Measurements from ENCODE around the gene AGER. TPM values are rescaled to one million over a fixed set of nuclear protein-coding genes. Genes with fewer than 3 reads are reported as not detected.

AGER gene
- total RNA-seq, 2 donors from 2014 or later: 3.0 to 4.9 TPM

DNA sequence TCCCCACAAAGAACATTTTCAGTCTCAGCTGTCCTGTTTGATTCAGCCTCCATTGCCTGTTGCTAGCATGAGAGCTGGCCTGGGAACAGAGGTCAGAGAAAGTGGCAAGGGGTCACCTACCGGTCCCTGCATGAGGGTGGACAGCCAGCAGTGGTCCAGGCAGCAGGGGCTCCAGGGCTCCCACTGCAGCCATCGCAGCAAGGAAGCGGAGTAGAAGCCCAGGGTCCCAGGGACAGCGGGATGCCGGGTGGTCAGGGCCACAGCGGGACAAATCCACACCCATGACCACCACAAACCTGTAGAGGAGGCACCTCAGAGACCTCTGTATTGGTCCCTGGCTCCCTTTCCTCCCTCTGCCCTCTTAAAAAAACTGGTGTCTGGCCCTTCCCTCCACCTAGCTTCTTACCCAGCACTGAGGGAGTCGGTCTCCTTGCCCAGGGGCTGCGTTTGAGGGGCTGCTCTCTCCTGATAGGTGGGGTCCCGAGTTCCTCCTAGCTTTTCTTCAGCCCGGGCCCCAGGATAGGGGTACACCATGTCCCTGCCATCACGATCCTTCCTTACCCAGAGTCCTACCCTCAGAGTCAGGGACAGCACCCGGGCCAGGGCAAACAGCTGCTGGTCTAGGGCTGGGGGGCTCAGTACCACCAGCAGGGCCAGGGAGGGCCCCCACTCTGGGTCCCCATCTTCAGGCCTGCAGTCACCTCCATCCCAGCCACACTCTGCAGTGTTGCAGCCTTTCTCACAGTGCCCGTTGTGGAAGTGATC lies 16.8 kb upstream of the AGER start:
- WGBS, 2 donors: 62 to 70% methylated on average over 12 to 13 of the region's 13 CpGs
- H3K36me3 ChIP-seq (replicated peaks in 1 of 2; ENCODE audit: insufficient read depth in 1 of 2, low read depth in 2 of 2): no peaks in the 10 kb centered on the region
- no peak for DNase-seq

GRCh38 chr6:32198866-32199265 lies 14.8 kb upstream of the AGER start:
- no peak for TF ChIP-seq POLR2A (IDR thresholded peaks at IDR 0.05)
- TF ChIP-seq, protein P1, sequence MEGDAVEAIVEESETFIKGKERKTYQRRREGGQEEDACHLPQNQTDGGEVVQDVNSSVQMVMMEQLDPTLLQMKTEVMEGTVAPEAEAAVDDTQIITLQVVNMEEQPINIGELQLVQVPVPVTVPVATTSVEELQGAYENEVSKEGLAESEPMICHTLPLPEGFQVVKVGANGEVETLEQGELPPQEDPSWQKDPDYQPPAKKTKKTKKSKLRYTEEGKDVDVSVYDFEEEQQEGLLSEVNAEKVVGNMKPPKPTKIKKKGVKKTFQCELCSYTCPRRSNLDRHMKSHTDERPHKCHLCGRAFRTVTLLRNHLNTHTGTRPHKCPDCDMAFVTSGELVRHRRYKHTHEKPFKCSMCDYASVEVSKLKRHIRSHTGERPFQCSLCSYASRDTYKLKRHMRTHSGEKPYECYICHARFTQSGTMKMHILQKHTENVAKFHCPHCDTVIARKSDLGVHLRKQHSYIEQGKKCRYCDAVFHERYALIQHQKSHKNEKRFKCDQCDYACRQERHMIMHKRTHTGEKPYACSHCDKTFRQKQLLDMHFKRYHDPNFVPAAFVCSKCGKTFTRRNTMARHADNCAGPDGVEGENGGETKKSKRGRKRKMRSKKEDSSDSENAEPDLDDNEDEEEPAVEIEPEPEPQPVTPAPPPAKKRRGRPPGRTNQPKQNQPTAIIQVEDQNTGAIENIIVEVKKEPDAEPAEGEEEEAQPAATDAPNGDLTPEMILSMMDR (IDR thresholded peaks at IDR 0.05): no peak
- no peak overlapping the region for H3K4me3 ChIP-seq
- no peaks in the 10 kb centered on the region for H3K27me3 ChIP-seq
- no peaks in the 10 kb centered on the region for H3K9me3 ChIP-seq
- ATAC-seq: no peak
- no peak overlapping the region for H3K27ac ChIP-seq
- no peak for DNase-seq
- intact Hi-C loops (cut with DNase I): no loop called here
- H3K4me1 ChIP-seq: peaks cover 20% of the 10 kb centered on the region
- WGBS, 2 donors: 68 to 79% methylated on average over 13 to 17 of the region's 17 CpGs
- H3K36me3 ChIP-seq (replicated peaks in 1 of 2; ENCODE audit: insufficient read depth in 1 of 2, low read depth in 2 of 2): no peaks in the 10 kb centered on the region

More for the DNA sequence above, 16.8 kb upstream of the AGER start:
- peaks cover 11% of the 10 kb centered on the region for H3K4me1 ChIP-seq
- intact Hi-C loops (cut with DNase I): no loop called here
- ATAC-seq: no peak
- H3K27ac ChIP-seq: no peak overlapping the region
- H3K4me3 ChIP-seq: no peak overlapping the region
- no peaks in the 10 kb centered on the region for H3K27me3 ChIP-seq
- TF ChIP-seq POLR2A (IDR thresholded peaks at IDR 0.05): no peak
- TF ChIP-seq, protein P1 (IDR thresholded peaks at IDR 0.05): no peak
- no peaks in the 10 kb centered on the region for H3K9me3 ChIP-seq

GRCh38 chr6:32198345-32198696 lies 14.3 kb upstream of the AGER start:
- WGBS, 2 donors: 59 to 60% methylated on average over 3 of the region's 3 CpGs
- no peak overlapping the region for H3K27ac ChIP-seq
- H3K27me3 ChIP-seq: no peaks in the 10 kb centered on the region
- TF ChIP-seq, protein P1 (IDR thresholded peaks at IDR 0.05): no peak
- TF ChIP-seq POLR2A (IDR thresholded peaks at IDR 0.05): no peak
- DNase-seq (no peak), ATAC-seq (no peak)
- peaks cover 20% of the 10 kb centered on the region for H3K4me1 ChIP-seq
- no peak overlapping the region for H3K4me3 ChIP-seq
- H3K36me3 ChIP-seq (replicated peaks in 1 of 2; ENCODE audit: insufficient read depth in 1 of 2, low read depth in 2 of 2): no peaks in the 10 kb centered on the region
- intact Hi-C loops (cut with DNase I): no loop called here
- no peaks in the 10 kb centered on the region for H3K9me3 ChIP-seq

GRCh38 chr6:32196682-32197616 lies 12.9 kb upstream of the AGER start:
- TF ChIP-seq POLR2A (IDR thresholded peaks at IDR 0.05): no peak
- TF ChIP-seq, protein P1 (IDR thresholded peaks at IDR 0.05): no peak
- Histone ChIP-seq H3K36me3 (replicated peaks in 1 of 2; ENCODE audit: insufficient read depth in 1 of 2, low read depth in 2 of 2) (no peaks in the 10 kb centered on the region), H3K27me3 (no peaks in the 10 kb centered on the region), H3K9me3 (no peaks in the 10 kb centered on the region), H3K4me3 (peak overlapping the region in 1 of 2 donors; percentile 10), H3K4me1 (peaks cover 20% of the 10 kb centered on the region), H3K27ac (peak overlapping the region; percentile 95 to 100 (median 99))
- 21 to 24% methylated on average over 20 to 27 of the region's 28 CpGs for WGBS, 2 donors
- DNase-seq: peak in 1 of 4 donors; percentile 39
- intact Hi-C loops (cut with DNase I): no loop called here
- no peak for ATAC-seq
